AG10803 (cell line): ENCODE data around the gene PUM2.

ENCODE experiments used
- DNase-seq: peaks from one replicate; pipeline ENCODE4 v3.0.0; 2010; ENCODE audit warnings: low read depth
- H3K4me3 ChIP-seq: 2 replicates; pipeline ENCODE4 v1.5.1; 2011; ENCODE audit warnings: mild to moderate bottlenecking, low read length, control low read depth
- CTCF ChIP-seq: conservative IDR thresholded peaks from 2 replicates; pipeline ENCODE4 v1.5.1; 2011; ENCODE audit warnings: mild to moderate bottlenecking, low read length, control low read depth, inconsistent platforms

The PUM2 gene

GRCh38 chr2:20215183-20216040, 135.2 kb downstream of the PUM2 start:
- no peak overlapping the region for H3K4me3 ChIP-seq
- TF ChIP-seq CTCF, result no peak
- no peak for DNase-seq

DNA sequence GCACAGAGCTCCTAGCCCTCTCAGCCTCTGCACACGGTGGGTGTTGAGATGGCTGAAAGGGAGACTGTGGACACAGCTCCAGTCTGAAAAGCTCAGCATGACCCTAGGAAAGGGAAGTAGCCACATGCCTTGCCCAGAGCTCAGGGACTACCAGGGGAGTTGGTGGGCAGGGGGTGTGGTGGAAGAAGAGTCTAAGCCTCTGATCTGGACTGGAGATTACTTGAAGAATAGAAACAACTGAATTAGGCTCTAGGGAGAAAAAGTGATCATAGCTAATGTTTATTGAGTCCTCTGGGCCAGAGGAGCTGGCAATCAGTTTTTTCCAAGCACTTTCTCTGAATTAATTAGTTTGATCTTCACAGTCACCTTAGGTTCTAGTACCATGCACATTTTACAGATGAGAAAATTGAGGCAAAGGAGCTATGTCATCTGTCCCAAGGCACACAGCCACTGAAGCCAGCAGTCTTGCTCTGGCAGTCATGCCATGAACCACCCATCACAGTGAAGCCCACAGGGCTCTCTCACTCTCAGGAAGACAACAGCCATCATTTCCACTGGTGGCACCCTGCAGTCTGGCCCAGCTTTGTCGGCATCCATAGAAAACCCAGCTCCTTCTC, 136.0 kb downstream of the PUM2 start:
- no peak for TF ChIP-seq CTCF
- no peak overlapping the region for H3K4me3 ChIP-seq
- DNase-seq, result no peak

- TF ChIP-seq CTCF, result no peak
- no peak for DNase-seq
- no peak overlapping the region for H3K4me3 ChIP-seq
Observed at GRCh38 chr2:20213651-20214565, 136.7 kb downstream of the PUM2 start.

DNA sequence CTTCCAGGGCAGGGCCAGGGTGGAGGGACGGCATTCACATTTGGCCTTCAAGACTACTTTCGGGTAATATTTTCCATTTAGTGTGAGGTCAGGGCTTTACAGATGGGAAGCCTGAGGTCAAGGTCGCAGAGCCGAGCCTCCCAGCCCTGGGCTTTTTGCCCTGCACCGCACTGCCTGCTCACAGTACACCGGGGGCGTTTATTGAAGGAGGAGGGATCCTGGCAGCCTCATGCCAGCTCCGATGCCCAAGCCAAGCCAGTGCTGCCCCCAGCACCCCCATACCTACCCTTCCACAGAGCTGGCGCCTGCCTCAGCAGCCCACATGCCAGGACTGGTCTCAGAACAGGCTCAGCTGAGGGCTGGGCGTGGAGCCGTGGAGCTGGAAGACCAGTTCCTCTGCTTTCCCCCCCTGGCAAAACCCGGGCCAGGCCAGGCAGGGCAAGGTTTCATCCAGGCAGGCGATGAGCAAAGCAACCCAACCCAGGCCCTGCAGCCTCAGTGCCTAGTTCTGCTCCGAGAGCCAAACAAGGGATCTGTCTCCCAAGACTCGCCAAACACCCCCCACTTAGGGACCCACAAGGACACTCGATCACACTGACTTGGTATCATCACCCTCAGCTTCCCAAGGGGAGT, 137.7 kb downstream of the PUM2 start:
- no peak overlapping the region for H3K4me3 ChIP-seq
- no peak for TF ChIP-seq CTCF
- DNase-seq, result no peak

DNA sequence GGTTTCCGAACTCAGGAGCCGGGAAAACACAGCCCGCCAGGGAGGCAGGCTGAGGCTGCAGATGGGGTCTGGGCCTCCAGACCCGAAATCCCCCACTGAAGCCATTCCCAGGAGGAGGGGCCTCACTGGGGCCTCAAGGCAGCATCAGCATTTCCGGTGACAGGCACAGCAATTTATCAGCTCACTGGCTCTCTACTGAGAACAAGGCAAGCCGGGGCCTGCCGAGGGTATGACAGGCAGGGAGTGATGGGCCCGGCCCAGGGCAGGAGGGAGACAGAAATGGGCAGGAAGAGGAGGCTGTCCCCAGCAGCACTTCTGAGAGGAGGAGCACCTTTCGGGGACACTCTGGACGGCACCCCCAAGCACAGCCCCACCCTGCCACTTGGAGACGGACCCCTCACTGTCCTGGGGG, 138.2 kb downstream of the PUM2 start:
- DNase-seq, result peak; percentile 19
- H3K4me3 ChIP-seq, result no peak overlapping the region
- no peak for TF ChIP-seq CTCF

- H3K4me3 ChIP-seq, result no peak overlapping the region
- no peak for DNase-seq
- no peak for TF ChIP-seq CTCF
Observed at GRCh38 chr2:20211860-20212458, 138.7 kb downstream of the PUM2 start.
